ENCODE results near the gene ECPAS.
"Not testable (repeated sequence)": the region's sequence is repeated elsewhere in the genome, so short reads cannot be mapped to it uniquely, and the experiment has no call there.

The ECPAS gene

GRCh38 chr9:111501648-111502047 is 17.5 kb upstream of the ECPAS start:
- Histone ChIP-seq H3K9ac (ENCODE audit: low read depth, low read length) (no peak overlapping the region), H3K36me3 (ENCODE audit: insufficient read depth, low read length) (no peaks in the 10 kb centered on the region), H3K4me3 (ENCODE audit: low read length) (no peak overlapping the region), H3K27me3 (ENCODE audit: control insufficient read depth, insufficient read depth, low read length) (peaks cover 8% of the 10 kb centered on the region), H3K4me1 (ENCODE audit: control insufficient read depth, insufficient read depth, low read length) (no peaks in the 10 kb centered on the region), H3K4me2 (ENCODE audit: low read length) (no peak overlapping the region), H3K9me3 (replicated peaks; ENCODE audit: low read length) (no peaks in the 10 kb centered on the region)

- Histone ChIP-seq H3K9me3 (replicated peaks; ENCODE audit: low read length) (no peaks in the 10 kb centered on the region), H3K9ac (ENCODE audit: low read depth, low read length) (no peak overlapping the region), H3K4me1 (ENCODE audit: control insufficient read depth, insufficient read depth, low read length) (no peaks in the 10 kb centered on the region), H3K4me2 (ENCODE audit: low read length) (no peak overlapping the region), H3K27me3 (ENCODE audit: control insufficient read depth, insufficient read depth, low read length) (peaks cover 9% of the 10 kb centered on the region), H3K36me3 (ENCODE audit: insufficient read depth, low read length) (no peaks in the 10 kb centered on the region), H3K4me3 (ENCODE audit: low read length) (no peak overlapping the region)
Observed at GRCh38 chr9:111501005-111501562, 16.9 kb upstream of the ECPAS start.

GRCh38 chr9:111497196-111497595 is 13.0 kb upstream of the ECPAS start:
- not testable (repeated sequence) for H3K4me1 ChIP-seq (ENCODE audit: control insufficient read depth, insufficient read depth, low read length); H3K4me3 ChIP-seq (ENCODE audit: low read length); H3K9ac ChIP-seq (ENCODE audit: low read depth, low read length); H3K9me3 ChIP-seq (replicated peaks; ENCODE audit: low read length); H3K36me3 ChIP-seq (ENCODE audit: insufficient read depth, low read length); H3K4me2 ChIP-seq (ENCODE audit: low read length)
- peaks cover 10% of the 10 kb centered on the region for H3K27me3 ChIP-seq (ENCODE audit: control insufficient read depth, insufficient read depth, low read length)

GRCh38 chr9:111484572-111484894 is 350 bp upstream of the ECPAS start:
- H3K27me3 ChIP-seq (ENCODE audit: control insufficient read depth, insufficient read depth, low read length), result no peaks in the 10 kb centered on the region

GRCh38 chr9:111483439-111483857 is 735 bp downstream of the ECPAS start:
- H3K36me3 ChIP-seq (ENCODE audit: insufficient read depth, low read length), result no peaks in the 10 kb centered on the region
- H3K9me3 ChIP-seq (replicated peaks; ENCODE audit: low read length), result no peaks in the 10 kb centered on the region
- H3K4me1 ChIP-seq (ENCODE audit: control insufficient read depth, insufficient read depth, low read length), result peaks cover 11% of the 10 kb centered on the region
- H3K4me3 ChIP-seq (ENCODE audit: low read length), result peak overlapping the region; percentile 92
- H3K9ac ChIP-seq (ENCODE audit: low read depth, low read length), result peak overlapping the region; percentile 96
- no peaks in the 10 kb centered on the region for H3K27me3 ChIP-seq (ENCODE audit: control insufficient read depth, insufficient read depth, low read length)
- peak overlapping the region; percentile 85 for H3K4me2 ChIP-seq (ENCODE audit: low read length)

More at GRCh38 chr9:111484572-111484894, 350 bp upstream of the ECPAS start:
- peak overlapping the region; percentile 96 for H3K9ac ChIP-seq (ENCODE audit: low read depth, low read length)
- no peaks in the 10 kb centered on the region for H3K36me3 ChIP-seq (ENCODE audit: insufficient read depth, low read length)
- peak overlapping the region; percentile 92 for H3K4me3 ChIP-seq (ENCODE audit: low read length)
- H3K4me1 ChIP-seq (ENCODE audit: control insufficient read depth, insufficient read depth, low read length), result peaks cover 11% of the 10 kb centered on the region
- peak overlapping the region; percentile 85 for H3K4me2 ChIP-seq (ENCODE audit: low read length)
- no peaks in the 10 kb centered on the region for H3K9me3 ChIP-seq (replicated peaks; ENCODE audit: low read length)

GRCh38 chr9:111482694-111483438 is 1.3 kb downstream of the ECPAS start:
- Histone ChIP-seq H3K36me3 (ENCODE audit: insufficient read depth, low read length) (no peaks in the 10 kb centered on the region), H3K4me3 (ENCODE audit: low read length) (peak overlapping the region; percentile 92), H3K4me1 (ENCODE audit: control insufficient read depth, insufficient read depth, low read length) (peaks cover 11% of the 10 kb centered on the region), H3K9me3 (replicated peaks; ENCODE audit: low read length) (no peaks in the 10 kb centered on the region), H3K4me2 (ENCODE audit: low read length) (peak overlapping the region; percentile 85), H3K9ac (ENCODE audit: low read depth, low read length) (peak overlapping the region; percentile 96), H3K27me3 (ENCODE audit: control insufficient read depth, insufficient read depth, low read length) (no peaks in the 10 kb centered on the region)

GRCh38 chr9:111481885-111482636 is 2.1 kb downstream of the ECPAS start:
- Histone ChIP-seq H3K4me1 (ENCODE audit: control insufficient read depth, insufficient read depth, low read length) (peaks cover 11% of the 10 kb centered on the region), H3K27me3 (ENCODE audit: control insufficient read depth, insufficient read depth, low read length) (no peaks in the 10 kb centered on the region), H3K4me2 (ENCODE audit: low read length) (peak overlapping the region; percentile 85), H3K36me3 (ENCODE audit: insufficient read depth, low read length) (no peaks in the 10 kb centered on the region), H3K9me3 (replicated peaks; ENCODE audit: low read length) (no peaks in the 10 kb centered on the region), H3K9ac (ENCODE audit: low read depth, low read length) (peak overlapping the region; percentile 96), H3K4me3 (ENCODE audit: low read length) (peak overlapping the region; percentile 92)

GRCh38 chr9:111477677-111478076 is 6.5 kb downstream of the ECPAS start:
- Histone ChIP-seq H3K4me1 (ENCODE audit: control insufficient read depth, insufficient read depth, low read length) (peaks cover 11% of the 10 kb centered on the region), H3K4me2 (ENCODE audit: low read length) (no peak overlapping the region), H3K9me3 (replicated peaks; ENCODE audit: low read length) (no peaks in the 10 kb centered on the region), H3K9ac (ENCODE audit: low read depth, low read length) (no peak overlapping the region), H3K27me3 (ENCODE audit: control insufficient read depth, insufficient read depth, low read length) (no peaks in the 10 kb centered on the region), H3K4me3 (ENCODE audit: low read length) (no peak overlapping the region), H3K36me3 (ENCODE audit: insufficient read depth, low read length) (no peaks in the 10 kb centered on the region)

- no peaks in the 10 kb centered on the region for H3K9me3 ChIP-seq (replicated peaks; ENCODE audit: low read length)
- H3K9ac ChIP-seq (ENCODE audit: low read depth, low read length), result no peak overlapping the region
- no peak overlapping the region for H3K4me2 ChIP-seq (ENCODE audit: low read length)
- no peaks in the 10 kb centered on the region for H3K27me3 ChIP-seq (ENCODE audit: control insufficient read depth, insufficient read depth, low read length)
- H3K4me3 ChIP-seq (ENCODE audit: low read length), result no peak overlapping the region
- no peaks in the 10 kb centered on the region for H3K36me3 ChIP-seq (ENCODE audit: insufficient read depth, low read length)
- no peaks in the 10 kb centered on the region for H3K4me1 ChIP-seq (ENCODE audit: control insufficient read depth, insufficient read depth, low read length)
Observed at GRCh38 chr9:111475195-111475594, 9.0 kb downstream of the ECPAS start.

- Histone ChIP-seq H3K4me3 (ENCODE audit: low read length) (no peak overlapping the region), H3K4me1 (ENCODE audit: control insufficient read depth, insufficient read depth, low read length) (no peaks in the 10 kb centered on the region), H3K36me3 (ENCODE audit: insufficient read depth, low read length) (no peaks in the 10 kb centered on the region), H3K9ac (ENCODE audit: low read depth, low read length) (no peak overlapping the region), H3K9me3 (replicated peaks; ENCODE audit: low read length) (no peaks in the 10 kb centered on the region), H3K4me2 (ENCODE audit: low read length) (no peak overlapping the region), H3K27me3 (ENCODE audit: control insufficient read depth, insufficient read depth, low read length) (no peaks in the 10 kb centered on the region)
Observed at GRCh38 chr9:111474385-111474784, 9.8 kb downstream of the ECPAS start.

GRCh38 chr9:111467778-111468367 is 16.3 kb downstream of the ECPAS start:
- H3K4me3 ChIP-seq (ENCODE audit: low read length), result no peak overlapping the region
- peaks cover 5% of the 10 kb centered on the region for H3K4me1 ChIP-seq (ENCODE audit: control insufficient read depth, insufficient read depth, low read length)
- no peaks in the 10 kb centered on the region for H3K36me3 ChIP-seq (ENCODE audit: insufficient read depth, low read length)
- no peak overlapping the region for H3K9ac ChIP-seq (ENCODE audit: low read depth, low read length)
- H3K27me3 ChIP-seq (ENCODE audit: control insufficient read depth, insufficient read depth, low read length), result no peaks in the 10 kb centered on the region
- H3K4me2 ChIP-seq (ENCODE audit: low read length), result no peak overlapping the region
- H3K9me3 ChIP-seq (replicated peaks; ENCODE audit: low read length), result no peaks in the 10 kb centered on the region

Measured in skeletal muscle satellite cell (primary cell).